IMR-90 (cell line): ENCODE results near the gene C6orf141. TPM values are rescaled to one million over a fixed set of nuclear protein-coding genes. Genes with fewer than 3 reads are reported as not detected.

Source experiments
- polyA plus RNA-seq, 3 experiments: library from polyadenylated mRNA; depleted of rRNA; stranded (reverse); fragments of >200 nt; gene quantifications; 2 replicates each; pipeline ENCODE4 v1.2.3, GENCODE V29; 2012; ENCODE audit warnings: low replicate concordance in 1 of 3
- total RNA-seq: library from RNA; depleted of rRNA; stranded (reverse); fragments of >200 nt; gene quantifications from 2 replicates; pipeline ENCODE4 v1.2.3, GENCODE V29; 2012; rRNA removed

C6orf141 gene
- total and polyA plus RNA-seq, 2 of the 4 experiments (the other 2 are of a cell fraction) = not detected

Other genes with a start within 250 kb of the C6orf141 start
- 11.7 and 15.3 TPM in 2 replicates for gene MMUT, start 87.4 kb upstream of the C6orf141 start, total RNA-seq
- gene MMUT, start 87.4 kb upstream of the C6orf141 start, polyA plus RNA-seq (2012; rRNA removed) = 8.3 and 10.6 TPM in 2 replicates
- 2.2 and 5.8 TPM in 2 replicates for gene CENPQ, start 87.3 kb upstream of the C6orf141 start, total RNA-seq
- 3.2 and 3.7 TPM in 2 replicates for gene CENPQ, start 87.3 kb upstream of the C6orf141 start, polyA plus RNA-seq (2012; rRNA removed)
- not detected in 2 replicates for gene GLYATL3, start 50.7 kb upstream of the C6orf141 start, total RNA-seq
- gene GLYATL3, start 50.7 kb upstream of the C6orf141 start, polyA plus RNA-seq (2012; rRNA removed) = not detected in 2 replicates
- not detected in 2 replicates for gene RHAG, start 86.2 kb downstream of the C6orf141 start, total RNA-seq
- not detected in 2 replicates for gene RHAG, start 86.2 kb downstream of the C6orf141 start, polyA plus RNA-seq (2012; rRNA removed)
- not detected in 2 replicates for gene CRISP2, start 162.9 kb downstream of the C6orf141 start, total RNA-seq
- gene CRISP2, start 162.9 kb downstream of the C6orf141 start, polyA plus RNA-seq (2012; rRNA removed) = not detected in 2 replicates
- gene CRISP3, start 193.7 kb downstream of the C6orf141 start, total RNA-seq = not detected in 2 replicates
- gene CRISP3, start 193.7 kb downstream of the C6orf141 start, polyA plus RNA-seq (2012; rRNA removed) = not detected in 2 replicates
- gene PGK2, start 236.6 kb downstream of the C6orf141 start, total RNA-seq = not detected in 2 replicates
- gene PGK2, start 236.6 kb downstream of the C6orf141 start, polyA plus RNA-seq (2012; rRNA removed) = not detected in 2 replicates